C4-2B (cell line): ENCODE data around the gene UACA.
"Not testable (repeated sequence)": the region's sequence is repeated elsewhere in the genome, so short reads cannot be mapped to it uniquely, and the experiment has no call there.

Source experiments
- H3K27ac ChIP-seq: fragments of 450-650 bp; 2 replicates; pipeline ENCODE4 v1.5.1; 2017
- CTCF ChIP-seq: fragments of 450-650 bp; conservative IDR thresholded peaks from 2 replicates; pipeline ENCODE4 v1.5.1; 2017; ENCODE audit warnings: mild to moderate bottlenecking
- ZFX ChIP-seq: fragments of 450-650 bp; IDR thresholded peaks from 2 replicates; pipeline ENCODE4 v1.6.1; 2017

Gene UACA, protein sequence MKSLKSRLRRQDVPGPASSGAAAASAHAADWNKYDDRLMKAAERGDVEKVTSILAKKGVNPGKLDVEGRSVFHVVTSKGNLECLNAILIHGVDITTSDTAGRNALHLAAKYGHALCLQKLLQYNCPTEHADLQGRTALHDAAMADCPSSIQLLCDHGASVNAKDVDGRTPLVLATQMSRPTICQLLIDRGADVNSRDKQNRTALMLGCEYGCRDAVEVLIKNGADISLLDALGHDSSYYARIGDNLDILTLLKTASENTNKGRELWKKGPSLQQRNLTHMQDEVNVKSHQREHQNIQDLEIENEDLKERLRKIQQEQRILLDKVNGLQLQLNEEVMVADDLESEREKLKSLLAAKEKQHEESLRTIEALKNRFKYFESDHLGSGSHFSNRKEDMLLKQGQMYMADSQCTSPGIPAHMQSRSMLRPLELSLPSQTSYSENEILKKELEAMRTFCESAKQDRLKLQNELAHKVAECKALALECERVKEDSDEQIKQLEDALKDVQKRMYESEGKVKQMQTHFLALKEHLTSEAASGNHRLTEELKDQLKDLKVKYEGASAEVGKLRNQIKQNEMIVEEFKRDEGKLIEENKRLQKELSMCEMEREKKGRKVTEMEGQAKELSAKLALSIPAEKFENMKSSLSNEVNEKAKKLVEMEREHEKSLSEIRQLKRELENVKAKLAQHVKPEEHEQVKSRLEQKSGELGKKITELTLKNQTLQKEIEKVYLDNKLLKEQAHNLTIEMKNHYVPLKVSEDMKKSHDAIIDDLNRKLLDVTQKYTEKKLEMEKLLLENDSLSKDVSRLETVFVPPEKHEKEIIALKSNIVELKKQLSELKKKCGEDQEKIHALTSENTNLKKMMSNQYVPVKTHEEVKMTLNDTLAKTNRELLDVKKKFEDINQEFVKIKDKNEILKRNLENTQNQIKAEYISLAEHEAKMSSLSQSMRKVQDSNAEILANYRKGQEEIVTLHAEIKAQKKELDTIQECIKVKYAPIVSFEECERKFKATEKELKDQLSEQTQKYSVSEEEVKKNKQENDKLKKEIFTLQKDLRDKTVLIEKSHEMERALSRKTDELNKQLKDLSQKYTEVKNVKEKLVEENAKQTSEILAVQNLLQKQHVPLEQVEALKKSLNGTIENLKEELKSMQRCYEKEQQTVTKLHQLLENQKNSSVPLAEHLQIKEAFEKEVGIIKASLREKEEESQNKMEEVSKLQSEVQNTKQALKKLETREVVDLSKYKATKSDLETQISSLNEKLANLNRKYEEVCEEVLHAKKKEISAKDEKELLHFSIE (N-terminal part only)

DNA sequence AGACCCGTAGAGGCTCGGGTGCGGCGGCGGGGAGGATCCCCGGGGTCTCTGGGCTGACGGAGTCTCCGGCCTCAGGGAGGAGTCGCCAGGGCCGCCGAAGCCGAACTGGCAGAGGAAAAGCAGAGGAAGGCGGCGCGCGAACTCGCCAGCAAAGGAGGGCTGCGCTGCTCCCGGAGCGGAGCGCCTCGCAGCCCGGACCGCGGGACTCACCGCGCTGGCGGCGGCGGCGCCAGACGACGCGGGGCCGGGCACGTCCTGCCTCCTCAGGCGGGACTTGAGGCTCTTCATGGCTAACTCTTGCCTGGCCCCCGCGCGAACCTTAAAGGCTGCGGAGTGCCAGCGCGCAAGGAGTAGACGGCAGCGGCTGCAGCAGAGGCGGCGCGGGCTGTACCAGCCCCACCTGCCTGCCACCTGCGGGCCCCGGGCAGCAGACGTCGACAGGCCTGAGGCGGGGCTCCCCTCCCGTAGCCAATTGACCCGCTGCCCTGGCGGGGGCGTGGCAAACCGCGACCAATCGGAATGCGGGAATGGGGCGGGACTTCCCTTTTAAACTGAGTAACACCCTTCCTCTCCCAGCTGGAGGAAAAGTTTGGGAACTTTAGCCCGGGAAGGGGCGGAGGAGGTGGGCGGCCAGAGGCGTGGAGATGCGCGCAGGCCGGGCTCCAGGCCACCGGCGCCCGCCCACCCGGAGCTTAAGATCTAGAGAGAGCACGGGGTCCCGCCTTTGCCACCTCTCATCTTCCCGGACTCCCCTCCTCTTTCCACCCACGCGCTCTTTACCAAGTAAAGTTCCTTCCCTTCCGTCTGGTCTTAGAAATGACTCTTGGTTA, at the start of gene UACA:
TSS of gene UACA (minus strand) at position 439 of the 830 bp plus-strand sequence. CDS start at position 288, 151 bp downstream.
- peak within 1 kb of the TSS; percentile 80 for H3K27ac ChIP-seq

GRCh38 chr15:70812827-70813364, 49.5 kb upstream of the UACA start:
- no peak for TF ChIP-seq ZFX
- no peak for TF ChIP-seq CTCF
- no peak overlapping the region for H3K27ac ChIP-seq

More for the DNA sequence above, at the start of gene UACA:
- TF ChIP-seq ZFX (no peak), CTCF (no peak)

- H3K27ac ChIP-seq, result no peak overlapping the region
These were observed 47.7 kb upstream of the UACA start for GRCh38 chr15:70810916-70811578.

DNA sequence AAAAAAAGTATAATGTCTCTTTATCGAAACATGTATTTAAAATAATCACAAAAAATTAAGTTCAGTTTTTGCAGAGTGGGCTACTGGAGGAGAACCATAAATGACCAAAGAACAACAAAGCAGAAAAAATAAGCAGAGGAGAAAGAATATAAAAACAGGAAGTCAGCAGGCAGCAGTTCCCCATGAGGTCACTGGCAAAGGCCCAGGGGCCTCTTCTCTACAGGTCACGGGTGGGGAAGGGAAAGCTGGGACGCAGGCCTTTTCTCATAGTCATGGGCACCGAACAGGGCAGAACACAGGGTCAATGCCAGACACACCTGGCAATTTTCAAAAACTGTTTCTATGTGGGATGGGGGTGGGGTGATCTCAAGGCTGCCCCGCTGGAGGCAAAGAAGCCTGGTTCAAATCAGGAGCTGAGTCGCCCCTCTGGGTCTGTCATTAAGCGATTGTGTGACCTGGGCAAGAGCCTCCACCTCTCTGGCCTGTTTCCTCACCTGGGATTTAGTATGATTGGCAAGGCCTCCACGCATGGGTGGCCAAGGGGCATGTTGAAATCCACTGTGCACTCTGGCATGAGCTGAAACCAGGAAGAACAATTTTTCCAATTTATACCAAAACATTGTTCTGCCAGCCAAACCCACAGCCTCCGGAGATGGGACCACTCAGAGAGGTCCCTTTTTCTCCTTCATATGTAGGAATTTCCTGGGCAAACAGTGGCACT, 43.8 kb upstream of the UACA start:
- no peak overlapping the region for H3K27ac ChIP-seq
- TF ChIP-seq ZFX (no peak), CTCF (no peak)

More at GRCh38 chr15:70810916-70811578, 47.7 kb upstream of the UACA start:
- TF ChIP-seq ZFX (no peak), CTCF (no peak)

DNA sequence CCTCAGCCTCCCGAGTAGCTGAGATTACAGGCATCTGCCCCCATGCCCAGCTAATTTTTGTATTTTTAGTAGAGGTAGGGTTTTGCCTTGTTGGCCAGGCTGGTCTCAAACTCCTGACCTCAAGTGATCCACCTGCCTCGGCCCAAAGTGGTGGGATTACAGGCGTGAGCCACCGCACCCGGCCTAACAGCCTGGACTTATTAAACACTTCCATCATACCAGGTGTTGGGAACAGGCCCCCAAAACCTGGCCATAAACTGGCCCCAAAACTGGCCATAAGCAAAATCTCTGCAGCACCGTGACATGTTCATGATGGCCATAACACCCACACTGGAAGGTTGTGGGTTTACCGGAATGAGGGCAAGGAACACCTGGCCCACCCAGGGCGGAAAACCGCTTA, 41.0 kb upstream of the UACA start:
- not testable (repeated sequence) for H3K27ac ChIP-seq

DNA sequence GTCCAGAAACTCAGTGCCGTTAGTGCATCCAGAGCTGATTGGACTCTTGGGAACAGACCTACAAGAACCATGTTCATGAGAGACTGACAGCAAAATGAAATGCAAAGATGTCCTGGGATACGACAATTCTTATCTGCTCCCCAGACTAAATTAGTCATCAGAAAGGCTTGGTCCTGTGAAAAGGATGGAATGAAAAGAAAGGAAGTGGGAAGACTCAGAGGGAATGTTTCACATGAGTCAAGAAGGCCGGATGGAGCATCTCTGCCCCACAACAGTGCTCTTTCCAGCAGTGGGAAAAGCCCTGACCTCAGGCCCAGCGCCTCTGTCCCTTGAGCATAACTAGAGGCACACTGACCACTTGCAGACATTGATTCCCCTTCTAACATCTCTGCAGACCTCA, 39.3 kb upstream of the UACA start:
- no peak overlapping the region for H3K27ac ChIP-seq
- TF ChIP-seq CTCF (no peak), ZFX (no peak)
